ENCODE data around the gene AQR.
"Not testable (repeated sequence)": the region's sequence is repeated elsewhere in the genome, so short reads cannot be mapped to it uniquely, and the experiment has no call there.

The AQR gene

DNA sequence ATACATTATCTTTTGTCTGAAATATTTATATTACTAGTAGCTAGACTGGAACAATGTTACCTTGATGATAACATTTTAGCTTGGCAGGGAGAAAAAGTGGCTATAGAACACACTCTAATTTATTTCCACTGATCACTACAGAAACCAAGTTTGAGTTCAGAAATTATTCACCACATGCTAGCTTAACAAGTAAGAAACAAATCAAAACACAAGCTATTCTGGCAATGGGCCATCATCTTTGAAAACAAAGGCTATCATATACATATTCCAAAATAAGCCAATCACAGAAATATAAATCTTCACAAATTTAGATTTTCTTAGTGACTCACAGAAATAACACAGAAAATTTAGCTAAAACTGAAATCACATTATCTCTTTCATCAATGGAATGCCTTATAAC lies 17.1 kb downstream of the AQR start:
- Histone ChIP-seq H3K4me3 (replicated peaks; ENCODE audit: low read depth, low read length) (no peak overlapping the region), H3K36me3 (ENCODE audit: control insufficient read depth, insufficient read depth, low read length) (peaks cover 3% of the 10 kb centered on the region; the same call in 1 of the 2 replicates), H3K27me3 (replicated peaks; ENCODE audit: control insufficient read depth, insufficient read depth, low read length) (no peaks in the 10 kb centered on the region)
- TF ChIP-seq, protein P1, sequence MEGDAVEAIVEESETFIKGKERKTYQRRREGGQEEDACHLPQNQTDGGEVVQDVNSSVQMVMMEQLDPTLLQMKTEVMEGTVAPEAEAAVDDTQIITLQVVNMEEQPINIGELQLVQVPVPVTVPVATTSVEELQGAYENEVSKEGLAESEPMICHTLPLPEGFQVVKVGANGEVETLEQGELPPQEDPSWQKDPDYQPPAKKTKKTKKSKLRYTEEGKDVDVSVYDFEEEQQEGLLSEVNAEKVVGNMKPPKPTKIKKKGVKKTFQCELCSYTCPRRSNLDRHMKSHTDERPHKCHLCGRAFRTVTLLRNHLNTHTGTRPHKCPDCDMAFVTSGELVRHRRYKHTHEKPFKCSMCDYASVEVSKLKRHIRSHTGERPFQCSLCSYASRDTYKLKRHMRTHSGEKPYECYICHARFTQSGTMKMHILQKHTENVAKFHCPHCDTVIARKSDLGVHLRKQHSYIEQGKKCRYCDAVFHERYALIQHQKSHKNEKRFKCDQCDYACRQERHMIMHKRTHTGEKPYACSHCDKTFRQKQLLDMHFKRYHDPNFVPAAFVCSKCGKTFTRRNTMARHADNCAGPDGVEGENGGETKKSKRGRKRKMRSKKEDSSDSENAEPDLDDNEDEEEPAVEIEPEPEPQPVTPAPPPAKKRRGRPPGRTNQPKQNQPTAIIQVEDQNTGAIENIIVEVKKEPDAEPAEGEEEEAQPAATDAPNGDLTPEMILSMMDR (IDR thresholded peaks at IDR 0.05; ENCODE audit: insufficient read depth, low read length, poor library complexity, severe bottlenecking), result no peak
- no peak for DNase-seq (ENCODE audit: extremely low read depth, insufficient read length)

DNA sequence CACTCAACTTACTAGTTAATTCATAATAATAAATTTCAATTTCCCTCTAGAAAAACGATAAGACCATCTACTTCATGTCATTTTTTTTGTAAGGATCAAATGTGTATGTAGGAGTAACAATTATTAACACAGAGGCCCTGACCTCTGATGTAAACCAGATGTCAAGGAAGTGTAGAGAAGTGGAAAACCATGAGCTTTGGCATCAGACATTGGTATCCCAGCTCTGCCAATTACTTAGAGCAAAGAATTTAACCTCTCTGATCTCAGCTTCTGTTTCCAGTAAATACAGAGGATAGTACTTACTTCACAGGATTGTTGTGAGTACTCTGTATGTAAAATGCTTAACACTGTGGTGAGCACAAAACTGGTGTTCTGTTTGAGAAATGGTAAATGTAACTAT lies 17.5 kb downstream of the AQR start:
- Histone ChIP-seq H3K36me3 (ENCODE audit: control insufficient read depth, insufficient read depth, low read length) (peaks cover 3% of the 10 kb centered on the region; the same call in 1 of the 2 replicates), H3K27me3 (replicated peaks; ENCODE audit: control insufficient read depth, insufficient read depth, low read length) (no peaks in the 10 kb centered on the region), H3K4me3 (replicated peaks; ENCODE audit: low read depth, low read length) (no peak overlapping the region)
- TF ChIP-seq, protein P1 (IDR thresholded peaks at IDR 0.05; ENCODE audit: insufficient read depth, low read length, poor library complexity, severe bottlenecking), result no peak
- DNase-seq (ENCODE audit: extremely low read depth, insufficient read length), result no peak

DNA sequence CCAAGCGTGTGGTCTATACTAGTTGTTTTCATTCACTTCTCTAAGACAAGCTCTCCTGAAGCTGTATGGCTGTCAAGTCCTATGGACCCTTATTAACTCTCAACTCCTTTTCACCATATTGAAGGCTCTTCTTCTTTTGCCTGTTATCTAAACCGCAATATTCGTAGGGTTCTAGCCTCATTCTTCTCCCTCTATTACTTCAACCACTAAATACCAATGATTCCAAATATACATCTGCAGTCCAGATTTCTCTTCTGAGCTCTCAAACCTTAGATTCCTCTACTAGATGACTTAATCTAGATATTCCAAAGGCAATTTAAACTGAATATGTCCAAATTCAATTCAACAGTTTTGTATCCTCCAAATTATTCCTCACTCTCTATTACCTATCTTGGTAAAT lies 24.6 kb downstream of the AQR start:
- no peak overlapping the region for H3K4me3 ChIP-seq (replicated peaks; ENCODE audit: low read depth, low read length)
- TF ChIP-seq, protein P1 (IDR thresholded peaks at IDR 0.05; ENCODE audit: insufficient read depth, low read length, poor library complexity, severe bottlenecking), result no peak
- H3K36me3 ChIP-seq (ENCODE audit: control insufficient read depth, insufficient read depth, low read length), result no peaks in the 10 kb centered on the region; the same call in none of the 2 replicates
- no peak for DNase-seq (ENCODE audit: extremely low read depth, insufficient read length)
- H3K27me3 ChIP-seq (replicated peaks; ENCODE audit: control insufficient read depth, insufficient read depth, low read length), result no peaks in the 10 kb centered on the region

DNA sequence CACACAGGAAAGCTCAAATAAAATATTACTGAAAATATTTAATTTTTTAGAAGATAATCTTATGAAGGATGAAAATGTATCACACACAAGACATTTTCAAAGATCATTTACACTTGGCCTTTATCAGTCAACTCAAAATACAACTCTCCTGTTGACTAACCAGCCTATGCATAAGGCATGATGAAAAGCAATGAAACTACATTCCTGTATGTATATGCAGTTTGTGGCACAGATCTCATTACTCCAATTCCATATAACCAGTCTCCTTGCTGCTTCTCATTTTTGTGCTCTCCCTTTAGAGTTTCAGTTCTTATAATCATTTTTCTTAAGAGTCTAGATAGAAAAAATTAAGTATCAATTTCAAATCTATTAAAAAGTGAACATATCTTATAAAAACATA lies 25.8 kb downstream of the AQR start:
- no peak for DNase-seq (ENCODE audit: extremely low read depth, insufficient read length)
- Histone ChIP-seq H3K4me3 (replicated peaks; ENCODE audit: low read depth, low read length) (no peak overlapping the region), H3K36me3 (ENCODE audit: control insufficient read depth, insufficient read depth, low read length) (peaks cover 2% of the 10 kb centered on the region), H3K27me3 (replicated peaks; ENCODE audit: control insufficient read depth, insufficient read depth, low read length) (no peaks in the 10 kb centered on the region)
- TF ChIP-seq, protein P1 (IDR thresholded peaks at IDR 0.05; ENCODE audit: insufficient read depth, low read length, poor library complexity, severe bottlenecking), result no peak

DNA sequence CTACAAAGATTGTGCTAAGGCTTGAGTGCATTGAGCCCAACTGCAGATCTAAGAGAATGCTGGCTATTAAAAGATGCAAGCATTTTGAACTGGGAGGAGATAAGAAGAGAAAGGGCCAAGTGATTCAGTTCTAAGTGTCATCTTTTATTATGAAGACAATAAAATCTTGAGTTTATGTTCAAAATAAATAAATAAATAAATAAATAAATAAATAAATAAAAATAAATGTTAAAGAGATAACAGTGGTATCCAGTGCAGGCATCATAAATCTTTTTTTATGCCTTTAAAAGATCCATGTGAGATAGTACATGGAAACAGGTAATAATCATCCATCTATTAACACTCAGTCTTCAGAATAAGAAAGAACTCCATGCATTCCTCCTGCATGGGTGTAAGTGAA lies 26.3 kb downstream of the AQR start:
- not testable (repeated sequence) for H3K27me3 ChIP-seq (replicated peaks; ENCODE audit: control insufficient read depth, insufficient read depth, low read length); H3K4me3 ChIP-seq (replicated peaks; ENCODE audit: low read depth, low read length); DNase-seq (ENCODE audit: extremely low read depth, insufficient read length); H3K36me3 ChIP-seq (ENCODE audit: control insufficient read depth, insufficient read depth, low read length)

DNA sequence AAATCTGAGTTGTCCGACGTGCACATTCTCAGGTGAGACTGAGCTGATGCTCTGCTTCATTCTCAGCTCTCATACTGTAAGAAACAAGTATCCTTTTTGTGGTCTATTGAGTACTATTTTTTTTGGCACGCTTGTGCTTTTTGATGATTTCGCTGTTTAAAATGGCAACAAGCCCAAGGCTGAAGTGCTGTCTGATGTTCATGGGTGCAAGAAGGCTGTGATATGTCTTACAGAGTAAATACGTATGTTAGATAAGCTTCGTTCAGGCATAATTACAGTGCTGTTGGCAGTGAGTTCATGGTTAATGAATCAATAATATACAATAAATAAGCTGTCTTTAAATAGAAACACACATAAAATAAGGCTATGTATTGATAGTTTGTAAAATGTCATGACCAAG lies 27.2 kb downstream of the AQR start:
- no peak for DNase-seq (ENCODE audit: extremely low read depth, insufficient read length)
- Histone ChIP-seq H3K27me3 (replicated peaks; ENCODE audit: control insufficient read depth, insufficient read depth, low read length) (no peaks in the 10 kb centered on the region), H3K4me3 (replicated peaks; ENCODE audit: low read depth, low read length) (no peak overlapping the region), H3K36me3 (ENCODE audit: control insufficient read depth, insufficient read depth, low read length) (peaks cover 2% of the 10 kb centered on the region)
- TF ChIP-seq, protein P1 (IDR thresholded peaks at IDR 0.05; ENCODE audit: insufficient read depth, low read length, poor library complexity, severe bottlenecking), result no peak
